K562 (cell line): ENCODE measurements around the gene PARD3.

Source experiments
- CTCF ChIP-seq, 3 experiments: IDR thresholded peaks in 2 of 3; conservative IDR thresholded peaks in 1 of 3; 2 replicates each; pipeline ENCODE4 v1.5.1; 2011 to 2012; ENCODE audit warnings: low read length in 3 of 3, mild to moderate bottlenecking in 3 of 3, control low read depth in 2 of 3, improper control_type of control experiment in 1 of 3, inconsistent platforms in 1 of 3, low read depth in 1 of 3, mixed read lengths in 1 of 3, moderate library complexity in 1 of 3; ENCODE audit not compliant: insufficient read depth in 2 of 3
- ELK3 ChIP-seq: fragments of 450-650 bp; formaldehyde crosslinking; IDR thresholded peaks from 2 replicates; pipeline ENCODE4 v1.4.0; 2020; ENCODE audit warnings: mild to moderate bottlenecking
- EP300 ChIP-seq: IDR thresholded peaks from 2 replicates; pipeline ENCODE4 v1.6.1; 2012; ENCODE audit warnings: low read length, improper control_type of control experiment
- EZH2 ChIP-seq: IDR thresholded peaks from 2 replicates; pipeline ENCODE4 v1.6.1; 2012; ENCODE audit warnings: low read depth, mild to moderate bottlenecking, inconsistent platforms, low read length, borderline replicate concordance
- JUND ChIP-seq, 2 experiments: IDR thresholded peaks; 2 replicates in 1 of 2; 3 replicates in 1 of 2; pipeline ENCODE4 v1.6.1; 2011; ENCODE audit warnings: borderline replicate concordance in 2 of 2, low read depth in 2 of 2, low read length in 2 of 2, improper control_type of control experiment in 1 of 2, missing biosample characterization in 1 of 2, missing genetic modification characterization in 1 of 2, missing genetic modification reagents in 1 of 2
- KAT7 ChIP-seq: sonication (generic); formaldehyde crosslinking; IDR thresholded peaks from 2 replicates; pipeline ENCODE4 v1.8.0; 2022; ENCODE audit warnings: missing genetic modification reagents, mild to moderate bottlenecking, borderline replicate concordance
- NFE2L1 ChIP-seq: fragments of 450-650 bp; IDR thresholded peaks from 2 replicates; pipeline ENCODE4 v1.6.1; 2016; ENCODE audit warnings: missing genetic modification characterization, low read depth, mild to moderate bottlenecking, missing compliant biosample characterization, moderate library complexity, borderline replicate concordance
- POLR2A ChIP-seq: fragments of 450-650 bp; conservative IDR thresholded peaks from 2 replicates; pipeline ENCODE4 v1.6.1; 2016
- POU5F1 ChIP-seq: fragments of 150-350 bp; IDR thresholded peaks from 2 replicates; pipeline ENCODE4 v1.6.1; 2014; ENCODE audit warnings: borderline replicate concordance, low read length, low read depth, mild to moderate bottlenecking; ENCODE audit not compliant: partially characterized antibody
- SRF ChIP-seq, 2 experiments: fragments of 250-450, 450-650 bp in 1 of 2; sonication (Bioruptor Pico) in 1 of 2; sonication (generic) in 1 of 2; formaldehyde crosslinking; IDR thresholded peaks; 2 replicates each; pipeline versions ENCODE4 v1.5.0 to v1.5.1; 2020 to 2022; ENCODE audit warnings: mild to moderate bottlenecking in 1 of 2, missing genetic modification reagents in 1 of 2

GRCh38 chr10:34826221-34826620, 11.1 kb upstream of the PARD3 start:
- TF ChIP-seq POU5F1 (no peak), EZH2 (no peak), POLR2A (no peak), ELK3 (CRISPR knock-in tag) (no peak), NFE2L1 (no peak), EP300 (no peak), SRF (CRISPR knock-in tag; IDR thresholded peaks at IDR 0.05) (no peak), CTCF (IDR thresholded peaks at IDR 0.05 in 2 of 3, conservative IDR thresholded peaks at IDR 0.05 in 1 of 3; ENCODE audit: insufficient read depth in 2 of 3, low read depth in 1 of 3, low read length in 3 of 3) (peak; percentile 9 to 21 (median 20); a peak in 1 of 6 replicates), KAT7 (no peak), JUND (IDR thresholded peaks at IDR 0.05; ENCODE audit: borderline replicate concordance, low read depth, low read length) (no peak), JUND (tag; IDR thresholded peaks at IDR 0.05; ENCODE audit: borderline replicate concordance, low read depth, low read length) (no peak)
